ENCODE measurements around the gene PRSS50.

Gene PRSS50

GRCh38 chr3:46670000-46670890 lies 47.4 kb downstream of the PRSS50 start:
- no peak for DNase-seq (ENCODE audit: low read depth in 2 of 2)

- DNase-seq (ENCODE audit: low read depth in 2 of 2), result no peak
These were observed 48.3 kb downstream of the PRSS50 start for GRCh38 chr3:46669191-46669999.

GRCh38 chr3:46668591-46668990 lies 49.1 kb downstream of the PRSS50 start:
- DNase-seq (ENCODE audit: low read depth in 2 of 2), result no peak

- no peak for DNase-seq (ENCODE audit: low read depth in 2 of 2)
These were observed 49.6 kb downstream of the PRSS50 start for GRCh38 chr3:46668116-46668515.

GRCh38 chr3:46667657-46668056 lies 50.0 kb downstream of the PRSS50 start:
- DNase-seq (ENCODE audit: low read depth in 2 of 2), result no peak

- no peak for DNase-seq (ENCODE audit: low read depth in 2 of 2)
These were observed 50.5 kb downstream of the PRSS50 start for GRCh38 chr3:46667061-46667621.

- DNase-seq (ENCODE audit: low read depth in 2 of 2), result no peak
These were observed 51.2 kb downstream of the PRSS50 start for GRCh38 chr3:46666453-46666845.

- no peak for DNase-seq (ENCODE audit: low read depth in 2 of 2)
These were observed 51.8 kb downstream of the PRSS50 start for GRCh38 chr3:46665763-46666452.

- no peak for DNase-seq (ENCODE audit: low read depth in 2 of 2)
These were observed 52.5 kb downstream of the PRSS50 start for GRCh38 chr3:46664971-46665762.

- DNase-seq (ENCODE audit: low read depth in 2 of 2), result no peak
These were observed 53.3 kb downstream of the PRSS50 start for GRCh38 chr3:46664188-46664970.

GRCh38 chr3:46663591-46664135 lies 54.0 kb downstream of the PRSS50 start:
- DNase-seq (ENCODE audit: low read depth in 2 of 2), result no peak

- DNase-seq (ENCODE audit: low read depth in 2 of 2), result no peak
These were observed 54.7 kb downstream of the PRSS50 start for GRCh38 chr3:46662771-46663551.

All from stimulated activated CD8-positive, alpha-beta memory T cell treated with anti-CD3 and anti-CD28 coated beads, Interleukin-7, amount 100 ng/mL, for 4 hours (primary cell).